ENCODE results near the gene CCDC154. TPM values are rescaled to one million over a fixed set of nuclear protein-coding genes. Genes with fewer than 3 reads are reported as not detected.
"Not testable (repeated sequence)": the region's sequence is repeated elsewhere in the genome, so short reads cannot be mapped to it uniquely, and the experiment has no call there.

Gene CCDC154
- total RNA-seq, 4 donors from 2014 or later = 0.49 to 0.61 (median 0.52) TPM; not detected in 1

DNA sequence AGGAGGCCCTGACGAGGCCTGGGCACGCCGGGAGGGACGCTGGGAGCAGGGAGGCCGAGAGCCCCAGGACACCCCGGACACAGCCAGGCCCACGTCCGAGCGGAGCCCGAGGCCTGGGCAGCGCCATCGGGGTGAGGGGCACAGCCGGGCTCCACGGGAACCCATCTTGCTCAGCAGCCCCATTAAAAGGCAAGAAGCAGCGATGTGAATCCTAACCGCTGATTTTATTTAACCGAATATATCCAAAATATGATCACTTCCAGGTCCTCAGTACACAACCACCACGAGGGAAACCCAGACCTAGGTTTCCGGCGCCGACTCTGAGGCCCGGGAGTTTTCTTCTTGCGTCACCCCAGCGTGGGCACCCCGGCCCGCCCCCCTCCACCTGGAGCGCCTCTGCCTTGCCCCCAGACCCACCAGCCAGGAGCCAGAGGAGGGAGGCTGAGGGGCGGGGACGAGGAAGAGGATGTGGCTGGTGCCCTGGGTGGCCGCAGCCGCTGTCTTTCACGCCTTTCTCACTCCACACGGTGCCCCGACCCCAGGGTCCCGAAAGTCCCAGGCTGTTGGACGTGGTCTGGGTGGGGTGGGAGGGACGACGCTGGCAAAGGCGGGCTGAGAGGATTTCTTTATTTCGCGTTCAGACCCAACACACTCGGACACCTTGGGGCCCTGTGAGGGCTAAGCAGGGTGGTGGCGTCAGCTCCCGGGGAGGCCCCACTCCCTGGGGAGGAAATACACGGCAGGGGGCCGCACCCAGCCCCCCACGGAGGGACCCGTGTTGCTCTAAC lies 568 bp upstream of the CCDC154 start:
- no peak overlapping the region for H3K4me3 ChIP-seq (ENCODE audit: low read depth, poor library complexity, severe bottlenecking)
- DNase-seq (ENCODE audit: low spot score in 2 of 2) = no peak
- TF ChIP-seq POLR2A (IDR thresholded peaks at IDR 0.05) = no peak
- TF ChIP-seq, protein P1, sequence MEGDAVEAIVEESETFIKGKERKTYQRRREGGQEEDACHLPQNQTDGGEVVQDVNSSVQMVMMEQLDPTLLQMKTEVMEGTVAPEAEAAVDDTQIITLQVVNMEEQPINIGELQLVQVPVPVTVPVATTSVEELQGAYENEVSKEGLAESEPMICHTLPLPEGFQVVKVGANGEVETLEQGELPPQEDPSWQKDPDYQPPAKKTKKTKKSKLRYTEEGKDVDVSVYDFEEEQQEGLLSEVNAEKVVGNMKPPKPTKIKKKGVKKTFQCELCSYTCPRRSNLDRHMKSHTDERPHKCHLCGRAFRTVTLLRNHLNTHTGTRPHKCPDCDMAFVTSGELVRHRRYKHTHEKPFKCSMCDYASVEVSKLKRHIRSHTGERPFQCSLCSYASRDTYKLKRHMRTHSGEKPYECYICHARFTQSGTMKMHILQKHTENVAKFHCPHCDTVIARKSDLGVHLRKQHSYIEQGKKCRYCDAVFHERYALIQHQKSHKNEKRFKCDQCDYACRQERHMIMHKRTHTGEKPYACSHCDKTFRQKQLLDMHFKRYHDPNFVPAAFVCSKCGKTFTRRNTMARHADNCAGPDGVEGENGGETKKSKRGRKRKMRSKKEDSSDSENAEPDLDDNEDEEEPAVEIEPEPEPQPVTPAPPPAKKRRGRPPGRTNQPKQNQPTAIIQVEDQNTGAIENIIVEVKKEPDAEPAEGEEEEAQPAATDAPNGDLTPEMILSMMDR (IDR thresholded peaks at IDR 0.05) = no peak
- 84 to 89% methylated on average over 43 to 47 of the region's 48 CpGs for WGBS, 2 donors
- intact Hi-C loops (cut with DNase I; ENCODE audit: low total_unique reads) = no loop called here

DNA sequence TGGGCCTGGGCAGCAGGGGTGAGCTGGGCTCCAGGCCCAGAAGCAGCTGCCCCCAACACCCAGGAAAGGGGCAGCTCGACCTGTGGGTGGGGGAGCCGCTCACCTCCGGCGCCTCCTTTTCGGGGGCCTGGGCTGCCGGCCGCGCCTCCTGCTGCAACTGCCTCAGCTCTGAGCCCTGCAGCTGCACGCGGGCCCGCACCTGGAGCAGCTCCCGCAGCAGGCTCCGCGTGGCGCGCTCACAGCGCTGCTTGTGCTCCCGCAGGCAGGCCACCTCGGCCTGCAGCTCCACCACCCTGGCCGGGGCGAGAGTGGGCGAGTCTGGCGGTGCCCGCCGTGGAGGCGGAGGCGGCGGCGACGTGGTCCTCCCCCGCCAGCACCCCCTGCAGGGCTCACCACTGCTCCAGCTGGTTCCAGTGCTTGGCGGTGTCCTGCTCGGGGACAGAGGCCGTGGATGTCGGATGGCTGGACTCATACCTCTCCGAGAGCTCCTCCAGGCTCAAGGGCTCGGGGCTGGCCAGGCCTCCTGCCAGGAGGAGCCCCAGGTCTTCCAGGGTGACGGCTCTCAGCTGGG lies 868 bp downstream of the CCDC154 start:
- no peak for DNase-seq (ENCODE audit: low spot score in 2 of 2)
- WGBS, 2 donors = 82 to 87% methylated on average over 12 to 29 of the region's 38 CpGs
- TF ChIP-seq POLR2A (IDR thresholded peaks at IDR 0.05) = no peak
- TF ChIP-seq, protein P1 (IDR thresholded peaks at IDR 0.05) = no peak
- intact Hi-C loops (cut with DNase I; ENCODE audit: low total_unique reads) = no loop called here
- H3K4me3 ChIP-seq (ENCODE audit: low read depth, poor library complexity, severe bottlenecking) = no peak overlapping the region

DNA sequence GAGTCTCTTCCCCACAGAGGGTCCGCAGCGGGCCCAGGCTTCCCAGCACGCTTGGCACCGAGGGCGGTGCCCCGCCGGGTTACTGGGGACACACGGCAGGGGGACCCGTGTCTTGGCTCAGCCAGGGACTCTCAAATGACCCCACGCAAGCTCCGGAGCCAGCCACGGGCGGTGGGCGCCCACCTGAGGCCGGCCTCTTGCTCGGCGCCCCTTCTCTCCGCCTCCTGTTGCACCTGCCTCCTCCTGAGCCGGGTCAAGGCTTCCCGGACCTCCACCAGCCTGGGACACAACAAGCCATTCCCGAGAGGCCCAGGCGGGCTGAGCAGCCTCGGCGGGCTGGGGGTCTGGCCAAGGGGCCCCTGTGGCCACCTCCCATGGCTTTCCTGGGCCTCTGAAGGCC lies 1.7 kb downstream of the CCDC154 start:
- WGBS, 2 donors = 81 to 85% methylated on average over 12 to 19 of the region's 24 CpGs
- no peak for DNase-seq (ENCODE audit: low spot score in 2 of 2)
- no peak for TF ChIP-seq POLR2A (IDR thresholded peaks at IDR 0.05)
- TF ChIP-seq, protein P1 (IDR thresholded peaks at IDR 0.05) = no peak
- no peak overlapping the region for H3K4me3 ChIP-seq (ENCODE audit: low read depth, poor library complexity, severe bottlenecking)
- intact Hi-C loops (cut with DNase I; ENCODE audit: low total_unique reads) = no loop called here

- TF ChIP-seq POLR2A (IDR thresholded peaks at IDR 0.05) = no peak
- TF ChIP-seq, protein P1 (IDR thresholded peaks at IDR 0.05) = no peak
- intact Hi-C loops (cut with DNase I; ENCODE audit: low total_unique reads) = no loop called here
- DNase-seq (ENCODE audit: low spot score in 2 of 2) = no peak
- no peak overlapping the region for H3K4me3 ChIP-seq (ENCODE audit: low read depth, poor library complexity, severe bottlenecking)
- whole genome bisulfite sequencing, 2 donors = 78 to 84% methylated on average over 21 to 22 of the region's 22 CpGs
Measured at GRCh38 chr16:1441391-1441829, 2.9 kb downstream of the CCDC154 start.

- H3K4me3 ChIP-seq (ENCODE audit: low read depth, poor library complexity, severe bottlenecking); intact Hi-C loops (cut with DNase I; ENCODE audit: low total_unique reads); DNase-seq (ENCODE audit: low spot score in 2 of 2): not testable (repeated sequence)
- WGBS, 2 donors = 88 to 95% methylated on average over 4 of the region's 4 CpGs
Measured at GRCh38 chr16:1439699-1440074, 4.7 kb downstream of the CCDC154 start.

GRCh38 chr16:1439058-1439698 lies 5.2 kb downstream of the CCDC154 start:
- intact Hi-C loops (cut with DNase I; ENCODE audit: low total_unique reads) = no loop called here
- WGBS, 2 donors = 83 to 85% methylated on average over 22 to 25 of the region's 27 CpGs
- H3K4me3 ChIP-seq (ENCODE audit: low read depth, poor library complexity, severe bottlenecking) = no peak overlapping the region
- no peak for DNase-seq (ENCODE audit: low spot score in 2 of 2)
- TF ChIP-seq, protein P1 (IDR thresholded peaks at IDR 0.05) = no peak
